Ramos (cell line): ENCODE measurements around the gene KANK2.

Source experiments
- in situ Hi-C: fragments of 300-500 bp; cut with MboI; formaldehyde crosslinking; loops from one replicate; pipeline ENCODE4 v1.14.3; 2022; ENCODE audit warnings: low sequenced_read_pairs; ENCODE audit not compliant: unreplicated experiment

The KANK2 gene

GRCh38 chr19:11226716-11227166 lies 29.4 kb upstream of the KANK2 start:
- in situ Hi-C loops = no loop called here

- in situ Hi-C loops = no loop called here
Observed at GRCh38 chr19:11225815-11226214, 28.5 kb upstream of the KANK2 start.

GRCh38 chr19:11225172-11225571 lies 27.8 kb upstream of the KANK2 start:
- in situ Hi-C loops = no loop called here

GRCh38 chr19:11224429-11224828 lies 27.1 kb upstream of the KANK2 start:
- in situ Hi-C loops = no loop called here

GRCh38 chr19:11223200-11223599 lies 25.9 kb upstream of the KANK2 start:
- in situ Hi-C loops = no loop called here

GRCh38 chr19:11221082-11221598 lies 23.8 kb upstream of the KANK2 start:
- in situ Hi-C loops = no loop called here

GRCh38 chr19:11214387-11214786 lies 17.0 kb upstream of the KANK2 start:
- in situ Hi-C loops = no loop called here

- in situ Hi-C loops = no loop called here
Observed at GRCh38 chr19:11210656-11210928, 13.2 kb upstream of the KANK2 start.

GRCh38 chr19:11209839-11210655 lies 12.7 kb upstream of the KANK2 start:
- in situ Hi-C loops = loop anchor here (10.0 kb wide), 2 partner anchors 175 to 275 kb away; no protein-coding TSS in a partner anchor

GRCh38 chr19:11208561-11209471 lies 11.5 kb upstream of the KANK2 start:
- in situ Hi-C loops = loop anchor here (10.0 kb wide), 2 partner anchors 174 to 274 kb away; no protein-coding TSS in a partner anchor

GRCh38 chr19:11205939-11206570 lies 8.7 kb upstream of the KANK2 start:
- in situ Hi-C loops = loop anchor here (10.0 kb wide), 2 partner anchors 171 to 271 kb away; no protein-coding TSS in a partner anchor

GRCh38 chr19:11204943-11205349 lies 7.6 kb upstream of the KANK2 start:
- in situ Hi-C loops = loop anchor here (5.0 to 10.0 kb wide), 3 partner anchors 73 to 270 kb away; no protein-coding TSS in a partner anchor

GRCh38 chr19:11204076-11204602 lies 6.8 kb upstream of the KANK2 start:
- in situ Hi-C loops = loop anchor here (5.0 to 10.0 kb wide), 3 partner anchors 72 to 269 kb away; no protein-coding TSS in a partner anchor

GRCh38 chr19:11203194-11204075 lies 6.1 kb upstream of the KANK2 start:
- in situ Hi-C loops = loop anchor here (5.0 to 10.0 kb wide), 3 partner anchors 71 to 269 kb away; no protein-coding TSS in a partner anchor

- in situ Hi-C loops = loop anchor here (5.0 to 10.0 kb wide), 3 partner anchors 70 to 268 kb away; no protein-coding TSS in a partner anchor
Observed at GRCh38 chr19:11202488-11203193, 5.3 kb upstream of the KANK2 start.

- in situ Hi-C loops = loop anchor here (5.0 to 10.0 kb wide), 3 partner anchors 69 to 267 kb away; no protein-coding TSS in a partner anchor
Observed at GRCh38 chr19:11201791-11202190, 4.4 kb upstream of the KANK2 start.

- in situ Hi-C loops = loop anchor here (5.0 to 10.0 kb wide), 3 partner anchors 69 to 266 kb away; no protein-coding TSS in a partner anchor
Observed at GRCh38 chr19:11200931-11201330, 3.6 kb upstream of the KANK2 start.

GRCh38 chr19:11200015-11200574 lies 2.8 kb upstream of the KANK2 start:
- in situ Hi-C loops = loop anchor here (5.0 to 10.0 kb wide), 3 partner anchors 68 to 265 kb away; no protein-coding TSS in a partner anchor
